PFSK-1 (cell line): ENCODE results near the gene FAM217B.

ENCODE experiments used
- POLR2AphosphoS5 ChIP-seq: IDR thresholded peaks from 2 replicates; pipeline ENCODE4 v1.6.1; 2012; ENCODE audit warnings: low read depth, mild to moderate bottlenecking, control low read depth, low read length, moderate library complexity
- REST ChIP-seq, 2 experiments: IDR thresholded peaks; 2 replicates each; pipeline versions ENCODE4 v1.6.1 to v1.8.0; 2011 to 2012; ENCODE audit warnings: low read depth in 2 of 2, low read length in 2 of 2, control low read depth in 1 of 2, inconsistent platforms in 1 of 2, mild to moderate bottlenecking in 1 of 2, moderate library complexity in 1 of 2; ENCODE audit not compliant: insufficient read depth in 1 of 2
- SIN3A ChIP-seq: IDR thresholded peaks from 2 replicates; pipeline ENCODE4 v1.6.1; 2012; ENCODE audit warnings: mild to moderate bottlenecking, low read length, moderate library complexity, borderline replicate concordance; ENCODE audit not compliant: insufficient read depth
- TAF1 ChIP-seq: IDR thresholded peaks from 2 replicates; pipeline ENCODE4 v1.6.1; 2012; ENCODE audit warnings: low read length, control low read depth, borderline replicate concordance; ENCODE audit not compliant: insufficient read depth

GRCh38 chr20:59958626-59959025 is 18.4 kb downstream of the FAM217B start:
- no peak for TF ChIP-seq SIN3A
- no peak for TF ChIP-seq REST (IDR thresholded peaks at IDR 0.05; ENCODE audit: insufficient read depth in 1 of 2, low read depth in 2 of 2, low read length in 2 of 2)
- TF ChIP-seq POLR2AphosphoS5 = no peak
- TF ChIP-seq TAF1 = no peak
